Measurements from ENCODE around the gene PRRT3. TPM values are rescaled to one million over a fixed set of nuclear protein-coding genes. Genes with fewer than 3 reads are reported as not detected.
"Not testable (repeated sequence)": the region's sequence is repeated elsewhere in the genome, so short reads cannot be mapped to it uniquely, and the experiment has no call there.

The PRRT3 gene
- total RNA-seq, 3 donors from 2014 or later, result 0.64 to 2.8 (median 2.0) TPM

DNA sequence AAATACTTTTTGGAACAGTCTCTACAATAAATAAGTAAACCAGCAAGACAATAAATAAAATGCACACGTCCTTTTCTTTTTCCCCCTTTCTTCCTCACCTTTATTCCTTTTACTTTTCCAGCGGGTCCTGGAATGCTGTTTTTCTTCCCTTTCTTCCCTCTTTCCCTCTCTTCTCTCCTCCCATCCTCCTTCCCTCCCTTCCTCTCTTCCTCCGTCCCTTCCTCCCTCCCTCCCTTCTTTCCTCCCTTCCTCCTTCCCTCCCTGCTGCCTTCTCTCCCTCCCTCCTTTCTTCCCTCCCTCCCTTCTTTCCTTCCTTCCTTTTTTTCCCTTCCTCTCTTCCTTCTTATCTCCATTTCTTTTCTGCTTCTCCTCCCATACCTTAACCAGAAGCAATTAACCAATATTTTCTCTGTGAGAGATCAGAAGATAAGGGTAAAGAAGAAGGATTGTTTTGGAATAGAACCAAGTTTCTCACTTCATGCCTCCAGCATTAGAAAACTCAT is 52.9 kb downstream of the PRRT3 start:
- intact Hi-C loops (cut with DNase I; ENCODE audit: low total_unique reads), result no loop called here
- Histone ChIP-seq H3K27me3 (no peaks in the 10 kb centered on the region), H3K4me1 (peaks cover 0 to 9% of the 10 kb centered on the region in 2 donors), H3K9me3 (no peaks in the 10 kb centered on the region), H3K27ac (peak overlapping the region in 1 of 2 donors; percentile 79), H3K36me3 (no peaks in the 10 kb centered on the region), H3K4me3 (no peak overlapping the region)
- DNase-seq (ENCODE audit: low spot score in 2 of 2), result no peak
- no peak for TF ChIP-seq POLR2A (IDR thresholded peaks at IDR 0.05)
- TF ChIP-seq POLR2AphosphoS5 (IDR thresholded peaks at IDR 0.05), result no peak
- TF ChIP-seq, protein P1, sequence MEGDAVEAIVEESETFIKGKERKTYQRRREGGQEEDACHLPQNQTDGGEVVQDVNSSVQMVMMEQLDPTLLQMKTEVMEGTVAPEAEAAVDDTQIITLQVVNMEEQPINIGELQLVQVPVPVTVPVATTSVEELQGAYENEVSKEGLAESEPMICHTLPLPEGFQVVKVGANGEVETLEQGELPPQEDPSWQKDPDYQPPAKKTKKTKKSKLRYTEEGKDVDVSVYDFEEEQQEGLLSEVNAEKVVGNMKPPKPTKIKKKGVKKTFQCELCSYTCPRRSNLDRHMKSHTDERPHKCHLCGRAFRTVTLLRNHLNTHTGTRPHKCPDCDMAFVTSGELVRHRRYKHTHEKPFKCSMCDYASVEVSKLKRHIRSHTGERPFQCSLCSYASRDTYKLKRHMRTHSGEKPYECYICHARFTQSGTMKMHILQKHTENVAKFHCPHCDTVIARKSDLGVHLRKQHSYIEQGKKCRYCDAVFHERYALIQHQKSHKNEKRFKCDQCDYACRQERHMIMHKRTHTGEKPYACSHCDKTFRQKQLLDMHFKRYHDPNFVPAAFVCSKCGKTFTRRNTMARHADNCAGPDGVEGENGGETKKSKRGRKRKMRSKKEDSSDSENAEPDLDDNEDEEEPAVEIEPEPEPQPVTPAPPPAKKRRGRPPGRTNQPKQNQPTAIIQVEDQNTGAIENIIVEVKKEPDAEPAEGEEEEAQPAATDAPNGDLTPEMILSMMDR (IDR thresholded peaks at IDR 0.05), result no peak

DNA sequence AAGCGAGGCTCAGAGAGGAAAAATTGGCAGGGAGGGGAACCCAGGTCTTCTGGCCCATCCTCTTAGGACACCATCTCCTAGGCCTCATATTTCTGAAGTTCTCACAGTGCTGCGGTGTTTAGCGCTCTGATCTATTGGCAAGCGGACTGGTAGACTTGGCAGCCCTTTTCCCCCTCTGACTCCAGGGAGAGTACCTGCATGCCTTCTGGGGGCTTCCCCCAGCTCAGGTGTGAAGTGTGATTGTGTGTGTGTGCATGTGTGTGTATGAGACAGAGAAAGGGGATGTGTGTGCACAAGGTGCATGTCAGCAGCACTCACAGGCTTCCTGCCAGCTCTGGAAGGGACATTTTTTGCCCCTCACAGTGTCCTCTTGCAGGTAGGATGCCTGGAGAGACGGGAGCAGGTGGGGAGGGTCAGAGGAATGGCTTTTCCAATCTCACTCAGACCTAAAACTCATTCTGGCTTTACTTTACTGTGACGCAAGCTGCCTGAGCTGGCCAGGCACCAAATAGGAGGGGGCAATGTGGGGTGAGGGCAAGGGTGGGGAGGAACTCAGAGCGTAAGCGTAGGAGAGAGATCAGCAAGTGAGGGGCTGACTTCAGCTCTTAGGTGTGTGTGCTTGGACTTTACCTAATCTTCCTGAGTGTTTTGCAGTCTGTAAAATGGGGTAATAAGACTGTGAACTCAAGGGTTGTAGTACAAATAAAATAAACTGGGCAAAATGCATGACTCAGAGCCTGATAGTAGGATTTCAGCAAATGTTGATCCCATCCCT is 53.6 kb downstream of the PRRT3 start:
- Histone ChIP-seq H3K36me3 (peaks cover 1% of the 10 kb centered on the region), H3K27ac (peak overlapping the region; percentile 73 to 79), H3K9me3 (no peaks in the 10 kb centered on the region), H3K4me3 (no peak overlapping the region), H3K27me3 (no peaks in the 10 kb centered on the region), H3K4me1 (peaks cover 0 to 9% of the 10 kb centered on the region in 2 donors)
- intact Hi-C loops (cut with DNase I; ENCODE audit: low total_unique reads), result no loop called here
- no peak for TF ChIP-seq POLR2AphosphoS5 (IDR thresholded peaks at IDR 0.05)
- no peak for DNase-seq (ENCODE audit: low spot score in 2 of 2)

DNA sequence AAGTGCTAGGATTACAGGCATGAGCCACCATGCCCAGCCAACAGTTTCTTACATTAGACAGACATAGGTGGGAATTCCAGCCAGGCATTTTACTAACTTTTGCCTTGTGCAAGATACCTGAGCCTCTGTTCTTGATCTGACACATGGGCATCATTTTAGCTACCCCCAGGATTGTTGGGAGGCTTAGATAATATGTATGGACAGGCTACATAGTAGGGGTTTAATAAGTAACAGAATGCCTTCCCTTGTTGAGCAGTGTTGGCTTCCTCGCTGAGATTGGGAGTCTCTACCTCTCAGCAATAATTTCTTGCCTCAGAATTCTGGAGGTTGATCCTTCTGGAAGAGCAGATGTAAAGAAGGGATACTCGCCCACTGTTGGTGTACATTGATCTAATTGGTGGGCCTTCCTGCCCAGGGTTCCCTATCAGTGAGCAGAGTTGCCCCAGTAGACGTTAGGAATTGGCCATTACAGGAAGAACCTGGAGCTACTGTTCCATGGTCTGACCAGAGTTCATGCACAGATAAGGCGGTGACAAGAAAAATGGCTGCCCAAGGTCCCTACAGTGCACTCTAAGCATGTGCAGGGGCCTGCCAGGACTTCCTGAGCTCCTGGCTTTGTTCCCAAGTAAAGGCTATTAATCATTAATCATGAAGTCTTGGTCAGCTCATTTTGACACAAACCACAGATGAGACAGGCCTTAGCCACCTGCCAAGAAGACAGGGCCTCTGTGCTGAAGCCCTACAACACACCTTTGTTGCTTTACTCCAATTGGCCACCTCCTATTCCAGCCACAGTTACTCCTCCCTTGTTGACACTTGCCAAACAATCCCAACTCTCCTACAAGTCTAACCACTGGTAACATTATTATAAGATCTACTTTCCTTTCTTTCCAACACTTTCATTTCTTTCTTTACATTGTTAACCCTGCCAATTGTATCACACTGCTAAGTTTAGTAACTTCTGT is 54.5 kb downstream of the PRRT3 start:
- H3K4me1 ChIP-seq, result peaks cover 0 to 9% of the 10 kb centered on the region in 2 donors
- H3K4me3 ChIP-seq, result no peak overlapping the region
- intact Hi-C loops (cut with DNase I; ENCODE audit: low total_unique reads), result no loop called here
- DNase-seq (ENCODE audit: low spot score in 2 of 2), result peak; percentile 67 to 68
- H3K27me3 ChIP-seq, result no peaks in the 10 kb centered on the region
- no peaks in the 10 kb centered on the region for H3K9me3 ChIP-seq
- peak overlapping the region; percentile 73 to 79 for H3K27ac ChIP-seq
- TF ChIP-seq, protein P1 (IDR thresholded peaks at IDR 0.05), result no peak
- no peak for TF ChIP-seq POLR2A (IDR thresholded peaks at IDR 0.05)
- TF ChIP-seq POLR2AphosphoS5 (IDR thresholded peaks at IDR 0.05), result no peak
- peaks cover 5% of the 10 kb centered on the region for H3K36me3 ChIP-seq

DNA sequence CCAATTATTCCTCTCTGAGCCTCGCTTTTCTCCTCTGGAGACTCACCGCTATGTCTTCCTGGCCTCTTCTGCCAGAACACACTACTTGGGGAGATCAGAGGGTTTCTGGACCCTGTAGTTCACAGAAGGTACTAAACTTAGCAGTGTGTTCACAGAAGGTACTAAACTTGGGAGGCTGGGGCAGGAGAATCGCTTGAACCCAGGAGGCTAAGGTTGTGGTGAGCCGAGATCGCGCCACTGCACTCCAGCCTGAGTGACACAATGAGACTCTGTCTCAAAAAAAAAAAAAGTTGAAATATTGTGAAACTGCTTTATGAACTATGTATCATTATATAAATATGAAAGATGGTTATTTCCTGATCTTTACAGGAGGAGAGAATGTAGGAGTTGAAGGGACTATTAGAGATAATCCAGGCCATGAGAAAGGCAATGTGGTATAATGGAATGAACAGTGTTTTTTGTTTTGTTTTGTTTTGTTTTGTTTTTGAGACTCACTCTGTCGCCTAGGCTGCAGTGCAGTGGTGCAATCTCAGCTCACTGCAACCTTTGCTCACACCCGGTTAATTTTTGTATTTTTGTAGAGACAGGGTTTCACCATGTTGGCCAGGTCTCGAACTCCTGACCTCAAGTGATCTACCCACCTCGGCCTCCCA is 55.3 kb downstream of the PRRT3 start:
- H3K9me3 ChIP-seq; H3K36me3 ChIP-seq; H3K4me3 ChIP-seq; H3K27me3 ChIP-seq; DNase-seq (ENCODE audit: low spot score in 2 of 2); H3K4me1 ChIP-seq; intact Hi-C loops (cut with DNase I; ENCODE audit: low total_unique reads): not testable (repeated sequence)
- H3K27ac ChIP-seq, result peak overlapping the region; percentile 62 to 79

DNA sequence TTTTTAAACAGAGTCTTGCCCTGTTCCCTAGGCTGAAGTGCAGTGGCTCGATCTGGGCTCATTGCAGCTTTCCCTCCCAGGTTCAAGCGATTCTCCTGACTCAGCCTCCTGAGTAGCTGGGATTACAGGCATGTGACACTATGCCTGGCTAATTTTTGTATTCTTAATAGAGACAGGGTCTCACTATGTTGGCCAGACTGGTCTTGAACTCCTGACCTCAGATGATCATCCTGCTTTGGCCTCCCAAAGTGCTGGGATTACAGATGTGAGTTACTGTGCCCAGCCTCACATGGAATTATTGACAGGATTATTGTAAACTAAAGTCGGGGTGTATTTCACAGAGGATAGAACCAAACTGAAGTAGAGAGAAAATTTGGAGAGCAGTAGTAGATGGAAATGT is 56.5 kb downstream of the PRRT3 start:
- H3K4me3 ChIP-seq; H3K9me3 ChIP-seq; H3K27ac ChIP-seq; H3K36me3 ChIP-seq; H3K4me1 ChIP-seq; DNase-seq (ENCODE audit: low spot score in 2 of 2); intact Hi-C loops (cut with DNase I; ENCODE audit: low total_unique reads); H3K27me3 ChIP-seq: not testable (repeated sequence)

Other genes starting within 250 kb of the PRRT3 start
- gene CPNE9, start 248.6 kb downstream of the PRRT3 start, total RNA-seq, result not detected
- gene BRPF1, start 220.7 kb downstream of the PRRT3 start, total RNA-seq, result 10 to 100 TPM; 14.7 to 19.7 (median 19.3) TPM
- gene OGG1, start 202.5 kb downstream of the PRRT3 start, total RNA-seq, result 10 to 100 TPM; 21.3 to 33.4 (median 23.3) TPM
- gene CAMK1, start 182.5 kb downstream of the PRRT3 start, total RNA-seq, result 10 to 100 TPM; 25.2 to 58.7 (median 40.0) TPM
- gene TADA3, start 159.9 kb downstream of the PRRT3 start, total RNA-seq, result 10 to 100 TPM; 66.1 to 73.4 (median 70.1) TPM
- 100 to 1,000 TPM; 116 to 163 (median 117) TPM for gene ARPC4, start 159.3 kb downstream of the PRRT3 start, total RNA-seq
- 10 to 100 TPM; 63.1 to 76.7 (median 72.3) TPM for gene TTLL3, start 142.1 kb downstream of the PRRT3 start, total RNA-seq
- gene RPUSD3, start 108.4 kb downstream of the PRRT3 start, total RNA-seq, result 10 to 100 TPM; 33.4 to 41.3 (median 38.3) TPM
- 1,000 to 10,000 TPM in 1 of 3 donors, 100 to 1,000 TPM in 1, 10 to 100 TPM in 1; 92.3 to 1,697 (median 153) TPM for gene CIDEC, start 72.2 kb downstream of the PRRT3 start, total RNA-seq
- 10 to 100 TPM; 34.1 to 73.1 (median 56.5) TPM for gene JAGN1, start 61.8 kb downstream of the PRRT3 start, total RNA-seq
- gene IL17RE, start 49.6 kb downstream of the PRRT3 start, total RNA-seq, result 10 to 100 TPM; 11.5 to 22.0 (median 11.7) TPM
- 100 to 1,000 TPM in 1 of 3 donors, 10 to 100 TPM in 2; 59.6 to 119 (median 90.6) TPM for gene IL17RC, start 35.3 kb downstream of the PRRT3 start, total RNA-seq
- gene CRELD1, start 18.6 kb downstream of the PRRT3 start, total RNA-seq, result 10 to 100 TPM; 33.6 to 52.4 (median 44.6) TPM
- gene EMC3, start 34.4 kb upstream of the PRRT3 start, total RNA-seq, result 10 to 100 TPM; 38.3 to 88.5 (median 42.9) TPM
- gene FANCD2, start 74.0 kb upstream of the PRRT3 start, total RNA-seq, result 10 to 100 TPM in 1 of 3 donors, 1 to 10 TPM in 2; 3.7 to 12.9 (median 6.2) TPM
- gene FANCD2OS, start 155.8 kb upstream of the PRRT3 start, total RNA-seq, result not detected
- gene BRK1, start 163.3 kb upstream of the PRRT3 start, total RNA-seq, result 100 to 1,000 TPM; 119 to 144 (median 119) TPM
- gene VHL, start 189.4 kb upstream of the PRRT3 start, total RNA-seq, result 10 to 100 TPM; 31.8 to 44.6 (median 40.0) TPM
- 1 to 10 TPM; 3.4 to 7.2 (median 5.1) TPM for gene IRAK2, start 212.5 kb upstream of the PRRT3 start, total RNA-seq

Data from breast epithelium (tissue), 4 donors.